Prostate gland (tissue), 2 donors: ENCODE data around the gene RAB3GAP2. TPM values are rescaled to one million over a fixed set of nuclear protein-coding genes. Genes with fewer than 3 reads are reported as not detected.

Source experiments
- DNase-seq: peaks from one replicate; pipeline ENCODE4 v3.0.0-alpha.2; 2019; ENCODE audit warnings: low spot score
- H3K27ac ChIP-seq, 2 donors: fragments of 200-600 bp; sonication (generic); 2 replicates each; pipeline ENCODE4 v1.5.1; 2017 to 2019
- H3K27me3 ChIP-seq: fragments of 200-600 bp; sonication (generic); replicated peaks from 2 replicates; pipeline ENCODE4 v1.5.1; 2019; ENCODE audit not compliant: insufficient read depth
- H3K36me3 ChIP-seq, 2 donors: fragments of 200-600 bp; sonication (generic); 1 replicate in 1 of 2; 2 replicates in 1 of 2; pipeline versions ENCODE4 v1.5.1 to v1.8.1; 2017 to 2019
- H3K4me1 ChIP-seq: fragments of 200-600 bp; sonication (generic); replicated peaks from 2 replicates; pipeline ENCODE4 v1.5.1; 2019
- H3K4me3 ChIP-seq, 2 donors: fragments of 200-600 bp; sonication (generic); 2 replicates each; pipeline ENCODE4 v1.5.1; 2017 to 2019
- H3K9me3 ChIP-seq: fragments of 200-600 bp; sonication (generic); 2 replicates; pipeline ENCODE4 v1.5.1; 2017
- CTCF ChIP-seq, 4 experiments: fragments of 200-600 bp in 2 of 4; fragments of 450-650 bp in 2 of 4; sonication (generic) in 2 of 4; IDR thresholded peaks; 1 replicate in 3 of 4; 2 replicates in 1 of 4; pipeline ENCODE4 v1.5.1; 2016 to 2019; ENCODE audit warnings: antibody characterized with exemption in 4 of 4, mild to moderate bottlenecking in 2 of 4, moderate library complexity in 2 of 4
- POLR2A ChIP-seq: fragments of 450-650 bp; IDR thresholded peaks from one replicate; pipeline ENCODE4 v1.6.1; 2016; ENCODE audit warnings: antibody characterized with exemption, mild to moderate bottlenecking
- POLR2AphosphoS5 ChIP-seq: sonication (generic); formaldehyde crosslinking; IDR thresholded peaks from one replicate; pipeline ENCODE4 v1.6.1; 2017; ENCODE audit warnings: antibody characterized with exemption
- WGBS: methylation state at CpG from one replicate; pipeline ENCODE4 v1.1.5; 2018; 5-methylcytosine and 5-hydroxymethylcytosine counted together
- intact Hi-C: fragments of 100-400 bp; cut with DNase I; formaldehyde crosslinking; loops from one replicate; pipeline ENCODE4 v1.14.2; 2022
- total RNA-seq, 2 donors: library from RNA; depleted of rRNA; stranded (reverse); fragments of >200 nt; gene quantifications; one replicate each; pipeline ENCODE4 v1.1.0, GENCODE V29; 2016

Gene RAB3GAP2
- 10 to 100 TPM; 17.6 to 20.7 TPM for total RNA-seq

- Histone ChIP-seq H3K9me3 (no peaks in the 10 kb centered on the region), H3K36me3 (no peaks in the 10 kb centered on the region), H3K27me3 (no peaks in the 10 kb centered on the region), H3K4me1 (peaks cover 6% of the 10 kb centered on the region), H3K4me3 (peak within 1 kb of the TSS; percentile 74 to 90), H3K27ac (peak within 1 kb of the TSS; percentile 68 to 89)
- peak; percentile 97 for TF ChIP-seq POLR2AphosphoS5
- peak; percentile 54 for TF ChIP-seq POLR2A
- TF ChIP-seq CTCF (IDR thresholded peaks at IDR 0.05): peak in 2 of 4 experiments; percentile 13 to 17
- under 1% methylated on average over 40 of the region's 49 CpGs for WGBS
- peak; percentile 91 for DNase-seq
- intact Hi-C loops: loop anchor here (5.0 to 10.0 kb wide), 2 partner anchors 255 to 503 kb away; partner anchors contain the start of gene MARK1
Measured at GRCh38 chr1:220272047-220272840, at the start of gene RAB3GAP2. TSS of gene RAB3GAP2 (minus strand) at chr1:220272453. CDS start at chr1:220272337, 116 bp downstream.

- Histone ChIP-seq H3K27ac (no peak overlapping the region), H3K9me3 (no peaks in the 10 kb centered on the region), H3K4me3 (no peak overlapping the region), H3K36me3 (no peaks in the 10 kb centered on the region), H3K27me3 (no peaks in the 10 kb centered on the region), H3K4me1 (no peaks in the 10 kb centered on the region)
- WGBS: 80% methylated on average over 6 of the region's 6 CpGs
- TF ChIP-seq POLR2AphosphoS5 (no peak), CTCF (IDR thresholded peaks at IDR 0.05) (no peak), POLR2A (no peak)
- DNase-seq: no peak
- intact Hi-C loops: no loop called here
Measured at GRCh38 chr1:220321758-220322157, 49.5 kb upstream of the RAB3GAP2 start.

- TF ChIP-seq CTCF (IDR thresholded peaks at IDR 0.05) (no peak), POLR2AphosphoS5 (no peak), POLR2A (no peak)
- Histone ChIP-seq H3K9me3 (no peaks in the 10 kb centered on the region), H3K27me3 (no peaks in the 10 kb centered on the region), H3K27ac (no peak overlapping the region), H3K4me3 (no peak overlapping the region), H3K4me1 (no peaks in the 10 kb centered on the region), H3K36me3 (no peaks in the 10 kb centered on the region)
- DNase-seq: no peak
- WGBS: 98% methylated on average over 2 of the region's 2 CpGs
- intact Hi-C loops: no loop called here
Measured at GRCh38 chr1:220320709-220321108, 48.5 kb upstream of the RAB3GAP2 start.

GRCh38 chr1:220318673-220319072 lies 46.4 kb upstream of the RAB3GAP2 start:
- 95% methylated on average over 1 of the region's 1 CpG for WGBS

More at GRCh38 chr1:220318673-220319072, 46.4 kb upstream of the RAB3GAP2 start:
- no peak overlapping the region for H3K4me3 ChIP-seq
- no peaks in the 10 kb centered on the region for H3K4me1 ChIP-seq
- H3K36me3 ChIP-seq: no peaks in the 10 kb centered on the region
- H3K9me3 ChIP-seq: no peaks in the 10 kb centered on the region
- no peak for DNase-seq
- TF ChIP-seq CTCF (IDR thresholded peaks at IDR 0.05): no peak
- TF ChIP-seq POLR2A: no peak
- no peak for TF ChIP-seq POLR2AphosphoS5
- no peaks in the 10 kb centered on the region for H3K27me3 ChIP-seq
- intact Hi-C loops: no loop called here
- H3K27ac ChIP-seq: no peak overlapping the region
